NK-92 (cell line): ENCODE results near the gene STPG2.

Experiments
- DNase-seq: peaks from one replicate; lab custom pipeline; 2025; ENCODE audit not compliant: unreplicated experiment; lab: John Stamatoyannopoulos, UW

Gene STPG2

GRCh38 chr4:98094118-98094517 lies 49.2 kb downstream of the STPG2 start:
- DNase-seq, result no peak

GRCh38 chr4:98093662-98094061 lies 49.6 kb downstream of the STPG2 start:
- no peak for DNase-seq

- no peak for DNase-seq
Observed at GRCh38 chr4:98092833-98093439, 50.3 kb downstream of the STPG2 start.

- DNase-seq, result no peak
Observed at GRCh38 chr4:98081936-98082335, 61.3 kb downstream of the STPG2 start.

- DNase-seq, result no peak
Observed at GRCh38 chr4:98068495-98068894, 74.8 kb downstream of the STPG2 start.

- no peak for DNase-seq
Observed at GRCh38 chr4:98055800-98056501, 87.3 kb downstream of the STPG2 start.

GRCh38 chr4:98046665-98047064 lies 96.6 kb downstream of the STPG2 start:
- no peak for DNase-seq

GRCh38 chr4:98030059-98030458 lies 113.2 kb downstream of the STPG2 start:
- DNase-seq, result no peak

- no peak for DNase-seq
Observed at GRCh38 chr4:98027827-98028226, 115.4 kb downstream of the STPG2 start.

GRCh38 chr4:98026362-98026761 lies 116.9 kb downstream of the STPG2 start:
- DNase-seq, result no peak

GRCh38 chr4:98006814-98007412 lies 136.4 kb downstream of the STPG2 start:
- DNase-seq, result no peak

- no peak for DNase-seq
Observed at GRCh38 chr4:98006060-98006459, 137.2 kb downstream of the STPG2 start.

GRCh38 chr4:98000940-98001339 lies 142.3 kb downstream of the STPG2 start:
- no peak for DNase-seq

- DNase-seq, result no peak
Observed at GRCh38 chr4:97998203-97998602, 145.1 kb downstream of the STPG2 start.

GRCh38 chr4:97994765-97995465 lies 148.4 kb downstream of the STPG2 start:
- no peak for DNase-seq

- DNase-seq, result no peak
Observed at GRCh38 chr4:97990409-97990808, 152.9 kb downstream of the STPG2 start.

GRCh38 chr4:97987019-97987648 lies 156.1 kb downstream of the STPG2 start:
- no peak for DNase-seq

GRCh38 chr4:97984545-97985131 lies 158.6 kb downstream of the STPG2 start:
- DNase-seq, result no peak

- DNase-seq, result no peak
Observed at GRCh38 chr4:97978791-97979488, 164.3 kb downstream of the STPG2 start.

- DNase-seq, result no peak
Observed at GRCh38 chr4:97953171-97953941, 189.9 kb downstream of the STPG2 start.
